GM12864 (cell line): ENCODE results near the gene PCSK1N.
"Not testable (repeated sequence)": the region's sequence is repeated elsewhere in the genome, so short reads cannot be mapped to it uniquely, and the experiment has no call there.

ENCODE experiments used
- DNase-seq: peaks from one replicate; pipeline ENCODE4 v3.0.0-alpha.2; 2011; ENCODE audit warnings: low read depth
- H3K4me3 ChIP-seq: 2 replicates; pipeline ENCODE4 v1.5.1; 2011; ENCODE audit warnings: mild to moderate bottlenecking, low read depth, low read length, control low read depth
- CTCF ChIP-seq: IDR thresholded peaks from 2 replicates; pipeline ENCODE4 v1.5.1; 2011; ENCODE audit warnings: low read depth, mild to moderate bottlenecking, moderate library complexity, low read length, control low read depth, inconsistent platforms; ENCODE audit errors: missing control alignments

The PCSK1N gene

GRCh38 chrX:48835524-48836329 lies at the start of gene PCSK1N:
Gene PCSK1N, minus strand, starts transcription at chrX:48835610. Its CDS starts 78 bp downstream, at chrX:48835532.
- no peak for TF ChIP-seq CTCF
- H3K4me3 ChIP-seq, result no peak within 1 kb of the TSS; the same call in 1 of the 2 replicates
- DNase-seq, result no peak

GRCh38 chrX:48883729-48884128 lies 48.3 kb upstream of the PCSK1N start:
- no peak for TF ChIP-seq CTCF
- no peak overlapping the region for H3K4me3 ChIP-seq
- DNase-seq, result no peak

- H3K4me3 ChIP-seq, DNase-seq: not testable (repeated sequence)
Measured at GRCh38 chrX:48876944-48877343, 41.5 kb upstream of the PCSK1N start.

DNA sequence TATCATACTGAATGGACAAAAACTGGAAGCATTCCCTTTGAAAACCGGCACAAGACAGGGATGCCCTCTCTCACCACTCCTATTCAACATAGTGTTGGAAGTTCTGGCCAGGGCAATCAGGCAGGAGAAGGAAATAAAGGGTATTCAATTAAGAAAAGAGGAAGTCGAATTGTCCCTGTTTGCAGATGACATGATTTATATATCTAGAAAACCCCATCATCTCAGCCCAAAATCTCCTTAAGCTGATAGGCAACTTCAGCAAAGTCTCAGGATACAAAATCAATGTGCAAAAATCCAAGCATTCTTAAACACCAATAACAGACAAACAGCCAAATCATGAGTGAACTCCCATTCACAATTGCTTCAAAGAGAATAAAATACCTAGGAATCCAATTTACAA lies 36.6 kb upstream of the PCSK1N start:
- H3K4me3 ChIP-seq, DNase-seq: not testable (repeated sequence)

- no peak for TF ChIP-seq CTCF
- no peak overlapping the region for H3K4me3 ChIP-seq
- no peak for DNase-seq
Measured at GRCh38 chrX:48864210-48864609, 28.8 kb upstream of the PCSK1N start.

DNA sequence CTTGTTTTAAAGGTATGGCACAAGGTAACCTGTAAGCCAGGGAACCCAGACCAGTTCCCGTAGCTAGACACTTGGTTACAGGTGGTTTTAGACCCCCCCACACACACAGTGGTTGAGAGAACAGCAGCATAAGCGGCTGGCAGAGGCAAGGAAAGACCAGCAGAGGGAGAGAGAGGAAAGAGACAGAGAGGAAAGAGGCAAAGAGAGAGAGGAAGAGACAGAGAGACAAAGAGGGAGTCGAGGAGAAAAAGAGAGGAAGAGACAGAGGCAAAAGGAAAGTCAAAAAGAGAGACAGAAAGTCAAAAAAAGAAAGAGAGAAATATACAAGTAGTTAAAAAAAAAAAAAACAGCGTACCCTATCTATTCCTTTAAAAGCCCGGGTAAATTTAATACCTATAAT lies 19.5 kb upstream of the PCSK1N start:
- no peak for DNase-seq
- TF ChIP-seq CTCF, result peak; percentile 10
- H3K4me3 ChIP-seq, result no peak overlapping the region

DNA sequence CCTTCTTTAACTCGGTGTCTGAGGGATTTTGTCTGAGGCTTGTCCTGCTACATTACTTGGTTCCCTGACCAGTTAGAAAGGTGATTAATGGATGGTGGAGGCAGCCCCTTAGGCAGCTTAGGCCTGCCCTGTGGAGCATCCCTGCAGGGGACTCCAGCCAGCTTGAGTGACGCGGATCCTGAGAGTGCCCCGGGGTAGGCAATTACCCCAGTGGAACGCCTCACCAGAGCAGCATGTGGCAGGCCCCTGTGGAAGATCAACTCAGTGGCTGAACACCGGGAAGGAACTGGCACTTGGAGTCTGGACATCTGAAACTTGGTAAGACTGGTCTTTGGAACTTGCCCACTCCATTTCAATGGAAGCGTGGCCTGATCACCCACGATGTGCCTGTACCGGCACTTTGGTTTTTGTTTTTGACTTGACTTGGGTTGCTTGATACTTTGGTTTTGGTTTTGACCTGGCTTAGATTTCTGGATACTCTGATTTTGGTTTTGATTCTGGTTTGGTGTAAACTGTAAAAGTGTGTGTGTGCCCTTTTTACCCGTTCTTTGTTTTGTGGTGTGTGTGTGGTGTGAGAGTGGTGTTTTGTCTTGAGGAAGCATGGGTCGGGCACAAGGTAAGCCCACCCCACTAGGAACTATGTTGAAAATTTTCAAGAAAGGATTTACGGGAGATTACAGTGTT lies 18.9 kb upstream of the PCSK1N start:
- H3K4me3 ChIP-seq, DNase-seq: not testable (repeated sequence)

DNA sequence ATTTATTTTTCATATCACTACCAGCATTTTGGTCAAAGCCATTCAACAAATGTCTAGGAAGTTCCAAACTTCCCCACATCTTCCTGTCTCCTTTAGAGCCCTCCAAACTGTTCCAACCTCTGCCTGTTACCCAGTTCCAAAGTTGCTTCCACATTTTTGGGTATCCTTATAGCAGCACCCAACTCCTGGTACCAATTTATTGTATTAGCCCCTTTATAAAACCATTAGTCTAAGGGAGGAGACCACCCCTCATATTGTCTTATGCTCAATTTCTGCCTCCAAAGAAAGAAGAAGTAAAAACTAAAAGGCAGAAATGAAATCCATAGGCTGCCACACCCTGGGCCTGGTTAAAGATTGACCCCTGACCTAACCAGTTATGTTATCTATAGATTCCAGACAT lies 18.1 kb upstream of the PCSK1N start:
- not testable (repeated sequence) for H3K4me3 ChIP-seq, DNase-seq

- no peak for DNase-seq
- no peak overlapping the region for H3K4me3 ChIP-seq
- TF ChIP-seq CTCF, result no peak
Measured at GRCh38 chrX:48852857-48853256, 17.4 kb upstream of the PCSK1N start.
